ENCODE results near the gene ADSL. TPM values are rescaled to one million over a fixed set of nuclear protein-coding genes. Genes with fewer than 3 reads are reported as not detected.

Gene ADSL
- total and polyA plus RNA-seq, 2 donors: 58.0 to 104 TPM

- Histone ChIP-seq H3K27me3 (ENCODE audit: control insufficient read depth in 2 of 2, insufficient read depth in 1 of 2, low read length in 1 of 2) (no peaks in the 10 kb centered on the region), H3K36me3 (ENCODE audit: control insufficient read depth in 2 of 2, insufficient read depth in 2 of 2, low read length in 1 of 2) (peaks cover 84 to 91% of the 10 kb centered on the region in 2 donors), H3K9me3 (ENCODE audit: control insufficient read depth in 2 of 2, insufficient read depth in 1 of 2, low read length in 1 of 2) (no peaks in the 10 kb centered on the region), H3K4me1 (ENCODE audit: control insufficient read depth in 2 of 2, insufficient read depth in 2 of 2, low read length in 2 of 2) (peaks cover under 1 to 20% of the 10 kb centered on the region in 2 donors), H3K27ac (ENCODE audit: low read depth in 1 of 2, low read length in 1 of 2) (no peak overlapping the region), H3K4me3 (ENCODE audit: low read length in 2 of 2) (no peak overlapping the region)
- DNase-seq (ENCODE audit: low read depth in 6 of 9, low spot score in 9 of 9): no peak
- WGBS: 96% methylated on average over 37 of the region's 37 CpGs
Observed at GRCh38 chr22:40407021-40407761, 60.9 kb downstream of the ADSL start.

GRCh38 chr22:40407831-40408717, 61.8 kb downstream of the ADSL start:
- Histone ChIP-seq H3K4me1 (ENCODE audit: control insufficient read depth in 2 of 2, insufficient read depth in 2 of 2, low read length in 2 of 2) (peaks cover 0 to 11% of the 10 kb centered on the region in 2 donors), H3K27ac (ENCODE audit: low read depth in 1 of 2, low read length in 1 of 2) (no peak overlapping the region), H3K27me3 (ENCODE audit: control insufficient read depth in 2 of 2, insufficient read depth in 1 of 2, low read length in 1 of 2) (no peaks in the 10 kb centered on the region), H3K36me3 (ENCODE audit: control insufficient read depth in 2 of 2, insufficient read depth in 2 of 2, low read length in 1 of 2) (peaks cover 90% of the 10 kb centered on the region in 2 donors), H3K9me3 (ENCODE audit: control insufficient read depth in 2 of 2, insufficient read depth in 1 of 2, low read length in 1 of 2) (no peaks in the 10 kb centered on the region), H3K4me3 (ENCODE audit: low read length in 2 of 2) (no peak overlapping the region)
- 98% methylated on average over 32 of the region's 32 CpGs for WGBS
- DNase-seq (ENCODE audit: low read depth in 6 of 9, low spot score in 9 of 9): no peak

- no peak for DNase-seq (ENCODE audit: low read depth in 6 of 9, low spot score in 9 of 9)
- H3K36me3 ChIP-seq (ENCODE audit: control insufficient read depth in 2 of 2, insufficient read depth in 2 of 2, low read length in 1 of 2): peaks cover 90 to 91% of the 10 kb centered on the region in 2 donors
- H3K4me3 ChIP-seq (ENCODE audit: low read length in 2 of 2): no peak overlapping the region
- H3K9me3 ChIP-seq (ENCODE audit: control insufficient read depth in 2 of 2, insufficient read depth in 1 of 2, low read length in 1 of 2): no peaks in the 10 kb centered on the region
- no peak overlapping the region for H3K27ac ChIP-seq (ENCODE audit: low read depth in 1 of 2, low read length in 1 of 2)
- WGBS: 96% methylated on average over 21 of the region's 21 CpGs
- H3K27me3 ChIP-seq (ENCODE audit: control insufficient read depth in 2 of 2, insufficient read depth in 1 of 2, low read length in 1 of 2): no peaks in the 10 kb centered on the region
- H3K4me1 ChIP-seq (ENCODE audit: control insufficient read depth in 2 of 2, insufficient read depth in 2 of 2, low read length in 2 of 2): peaks cover 0 to 2% of the 10 kb centered on the region in 2 donors
Observed at GRCh38 chr22:40408718-40409612, 62.7 kb downstream of the ADSL start.

- WGBS: 98% methylated on average over 11 of the region's 11 CpGs
- DNase-seq (ENCODE audit: low read depth in 6 of 9, low spot score in 9 of 9): no peak
Observed at GRCh38 chr22:40409613-40410113, 63.4 kb downstream of the ADSL start.

GRCh38 chr22:40410272-40410671, 64.0 kb downstream of the ADSL start:
- Histone ChIP-seq H3K4me3 (ENCODE audit: low read length in 2 of 2) (no peak overlapping the region), H3K27ac (ENCODE audit: low read depth in 1 of 2, low read length in 1 of 2) (no peak overlapping the region), H3K36me3 (ENCODE audit: control insufficient read depth in 2 of 2, insufficient read depth in 2 of 2, low read length in 1 of 2) (peaks cover 80 to 86% of the 10 kb centered on the region in 2 donors), H3K4me1 (ENCODE audit: control insufficient read depth in 2 of 2, insufficient read depth in 2 of 2, low read length in 2 of 2) (peaks cover 0 to 11% of the 10 kb centered on the region in 2 donors), H3K27me3 (ENCODE audit: control insufficient read depth in 2 of 2, insufficient read depth in 1 of 2, low read length in 1 of 2) (no peaks in the 10 kb centered on the region), H3K9me3 (ENCODE audit: control insufficient read depth in 2 of 2, insufficient read depth in 1 of 2, low read length in 1 of 2) (no peaks in the 10 kb centered on the region)
- 98% methylated on average over 8 of the region's 8 CpGs for WGBS
- no peak for DNase-seq (ENCODE audit: low read depth in 6 of 9, low spot score in 9 of 9)

More at GRCh38 chr22:40409613-40410113, 63.4 kb downstream of the ADSL start:
- peaks cover 0 to 5% of the 10 kb centered on the region in 2 donors for H3K4me1 ChIP-seq (ENCODE audit: control insufficient read depth in 2 of 2, insufficient read depth in 2 of 2, low read length in 2 of 2)
- no peaks in the 10 kb centered on the region for H3K27me3 ChIP-seq (ENCODE audit: control insufficient read depth in 2 of 2, insufficient read depth in 1 of 2, low read length in 1 of 2)
- no peaks in the 10 kb centered on the region for H3K9me3 ChIP-seq (ENCODE audit: control insufficient read depth in 2 of 2, insufficient read depth in 1 of 2, low read length in 1 of 2)
- peaks cover 86 to 89% of the 10 kb centered on the region in 2 donors for H3K36me3 ChIP-seq (ENCODE audit: control insufficient read depth in 2 of 2, insufficient read depth in 2 of 2, low read length in 1 of 2)
- no peak overlapping the region for H3K27ac ChIP-seq (ENCODE audit: low read depth in 1 of 2, low read length in 1 of 2)
- no peak overlapping the region for H3K4me3 ChIP-seq (ENCODE audit: low read length in 2 of 2)

- Histone ChIP-seq H3K27me3 (ENCODE audit: control insufficient read depth in 2 of 2, insufficient read depth in 1 of 2, low read length in 1 of 2) (no peaks in the 10 kb centered on the region), H3K9me3 (ENCODE audit: control insufficient read depth in 2 of 2, insufficient read depth in 1 of 2, low read length in 1 of 2) (no peaks in the 10 kb centered on the region), H3K36me3 (ENCODE audit: control insufficient read depth in 2 of 2, insufficient read depth in 2 of 2, low read length in 1 of 2) (peaks cover 78 to 80% of the 10 kb centered on the region in 2 donors), H3K4me3 (ENCODE audit: low read length in 2 of 2) (no peak overlapping the region), H3K27ac (ENCODE audit: low read depth in 1 of 2, low read length in 1 of 2) (no peak overlapping the region), H3K4me1 (ENCODE audit: control insufficient read depth in 2 of 2, insufficient read depth in 2 of 2, low read length in 2 of 2) (peaks cover 0 to 17% of the 10 kb centered on the region in 2 donors)
- no peak for DNase-seq (ENCODE audit: low read depth in 6 of 9, low spot score in 9 of 9)
- 98% methylated on average over 13 of the region's 13 CpGs for WGBS
Observed at GRCh38 chr22:40410731-40411505, 64.6 kb downstream of the ADSL start.

- Histone ChIP-seq H3K27ac (ENCODE audit: low read depth in 1 of 2, low read length in 1 of 2) (no peak overlapping the region), H3K36me3 (ENCODE audit: control insufficient read depth in 2 of 2, insufficient read depth in 2 of 2, low read length in 1 of 2) (peaks cover 76 to 80% of the 10 kb centered on the region in 2 donors), H3K9me3 (ENCODE audit: control insufficient read depth in 2 of 2, insufficient read depth in 1 of 2, low read length in 1 of 2) (no peaks in the 10 kb centered on the region), H3K4me3 (ENCODE audit: low read length in 2 of 2) (no peak overlapping the region), H3K4me1 (ENCODE audit: control insufficient read depth in 2 of 2, insufficient read depth in 2 of 2, low read length in 2 of 2) (peaks cover 0 to 23% of the 10 kb centered on the region in 2 donors), H3K27me3 (ENCODE audit: control insufficient read depth in 2 of 2, insufficient read depth in 1 of 2, low read length in 1 of 2) (no peaks in the 10 kb centered on the region)
- 97% methylated on average over 7 of the region's 7 CpGs for WGBS
- DNase-seq (ENCODE audit: low read depth in 6 of 9, low spot score in 9 of 9): no peak
Observed at GRCh38 chr22:40411506-40411861, 65.2 kb downstream of the ADSL start.

- H3K27ac ChIP-seq (ENCODE audit: low read depth in 1 of 2, low read length in 1 of 2): no peak overlapping the region
- H3K4me1 ChIP-seq (ENCODE audit: control insufficient read depth in 2 of 2, insufficient read depth in 2 of 2, low read length in 2 of 2): peaks cover 0 to 32% of the 10 kb centered on the region in 2 donors
- H3K9me3 ChIP-seq (ENCODE audit: control insufficient read depth in 2 of 2, insufficient read depth in 1 of 2, low read length in 1 of 2): no peaks in the 10 kb centered on the region
- 93% methylated on average over 2 of the region's 2 CpGs for WGBS
- H3K27me3 ChIP-seq (ENCODE audit: control insufficient read depth in 2 of 2, insufficient read depth in 1 of 2, low read length in 1 of 2): no peaks in the 10 kb centered on the region
- no peak for DNase-seq (ENCODE audit: low read depth in 6 of 9, low spot score in 9 of 9)
- peaks cover 76 to 79% of the 10 kb centered on the region in 2 donors for H3K36me3 ChIP-seq (ENCODE audit: control insufficient read depth in 2 of 2, insufficient read depth in 2 of 2, low read length in 1 of 2)
- H3K4me3 ChIP-seq (ENCODE audit: low read length in 2 of 2): no peak overlapping the region
Observed at GRCh38 chr22:40412441-40412840, 66.1 kb downstream of the ADSL start.
